GM19099 (cell line): Measurements from ENCODE around the gene DCDC2B.
A peak's percentile ranks its signal among the peaks of the same experiment; 100 is the strongest.

ENCODE experiments used
- POLR2A ChIP-seq: IDR thresholded peaks from 3 replicates; pipeline ENCODE4 v1.6.1; 2011; ENCODE audit warnings: low read depth; ENCODE audit not compliant: insufficient read length; ENCODE audit errors: extremely low read depth

Gene DCDC2B

GRCh38 chr1:32255072-32256071, 46.5 kb downstream of the DCDC2B start:
- TF ChIP-seq POLR2A: peak; percentile 33

- no peak for TF ChIP-seq POLR2A
Observed at GRCh38 chr1:32256473-32257226, 47.8 kb downstream of the DCDC2B start.

GRCh38 chr1:32257227-32257508, 48.3 kb downstream of the DCDC2B start:
- no peak for TF ChIP-seq POLR2A

GRCh38 chr1:32263744-32264143, 54.9 kb downstream of the DCDC2B start:
- no peak for TF ChIP-seq POLR2A
